HUES48 (cell line): ENCODE measurements around the gene SLC28A3.
A peak's percentile ranks its signal among the peaks of the same experiment; 100 is the strongest.

Experiments
- H3K27ac ChIP-seq: one replicate; pipeline ENCODE4 v1.7.0; 2013; ENCODE audit warnings: low read depth, low read length, inconsistent platforms
- H3K27me3 ChIP-seq: 2 replicates; pipeline ENCODE4 v1.6.1; 2013; ENCODE audit warnings: mild to moderate bottlenecking, low read length; ENCODE audit not compliant: control insufficient read depth, insufficient read depth
- H3K36me3 ChIP-seq: 2 replicates; pipeline ENCODE4 v1.6.1; 2013; ENCODE audit warnings: low read length; ENCODE audit not compliant: control insufficient read depth, insufficient read depth
- H3K4me1 ChIP-seq: 2 replicates; pipeline ENCODE4 v1.6.1; 2013; ENCODE audit warnings: mild to moderate bottlenecking, low read length; ENCODE audit not compliant: control insufficient read depth, insufficient read depth
- H3K4me3 ChIP-seq: 2 replicates; pipeline ENCODE4 v1.5.1; 2013; ENCODE audit warnings: mild to moderate bottlenecking, low read depth, low read length
- H3K9ac ChIP-seq: 2 replicates; pipeline ENCODE4 v1.6.1; 2013; ENCODE audit warnings: mild to moderate bottlenecking, low read depth, low read length, moderate library complexity
- H3K9me3 ChIP-seq: 2 replicates; pipeline ENCODE4 v1.6.1; 2013; ENCODE audit warnings: low read length; ENCODE audit not compliant: control insufficient read depth, insufficient read depth

Gene SLC28A3

DNA sequence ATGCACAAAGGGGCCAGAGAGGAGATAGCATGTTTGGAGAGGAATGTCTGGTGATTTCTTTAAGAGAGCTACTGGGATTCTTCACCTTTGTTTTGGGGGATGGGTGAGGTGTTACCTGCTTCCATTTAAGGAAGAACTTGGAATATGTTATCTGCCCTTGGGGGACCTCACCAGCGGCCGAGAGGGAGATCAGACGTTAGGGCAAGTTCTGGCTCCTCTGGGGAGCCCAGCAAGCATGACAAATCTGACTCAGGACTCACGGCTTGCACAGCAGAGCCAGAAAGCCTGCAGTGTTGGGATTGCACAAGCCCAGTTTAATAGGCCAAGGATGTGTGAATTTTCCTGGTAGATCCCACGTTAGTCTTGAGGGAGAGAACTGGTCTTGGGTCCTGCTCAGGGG, 40.3 kb downstream of the SLC28A3 start:
- Histone ChIP-seq H3K27ac (peak overlapping the region; percentile 45), H3K9ac (no peak overlapping the region), H3K36me3 (no peaks in the 10 kb centered on the region), H3K27me3 (no peaks in the 10 kb centered on the region), H3K4me1 (peaks cover 8% of the 10 kb centered on the region; the same call in 1 of the 2 replicates), H3K4me3 (no peak overlapping the region), H3K9me3 (no peaks in the 10 kb centered on the region)

DNA sequence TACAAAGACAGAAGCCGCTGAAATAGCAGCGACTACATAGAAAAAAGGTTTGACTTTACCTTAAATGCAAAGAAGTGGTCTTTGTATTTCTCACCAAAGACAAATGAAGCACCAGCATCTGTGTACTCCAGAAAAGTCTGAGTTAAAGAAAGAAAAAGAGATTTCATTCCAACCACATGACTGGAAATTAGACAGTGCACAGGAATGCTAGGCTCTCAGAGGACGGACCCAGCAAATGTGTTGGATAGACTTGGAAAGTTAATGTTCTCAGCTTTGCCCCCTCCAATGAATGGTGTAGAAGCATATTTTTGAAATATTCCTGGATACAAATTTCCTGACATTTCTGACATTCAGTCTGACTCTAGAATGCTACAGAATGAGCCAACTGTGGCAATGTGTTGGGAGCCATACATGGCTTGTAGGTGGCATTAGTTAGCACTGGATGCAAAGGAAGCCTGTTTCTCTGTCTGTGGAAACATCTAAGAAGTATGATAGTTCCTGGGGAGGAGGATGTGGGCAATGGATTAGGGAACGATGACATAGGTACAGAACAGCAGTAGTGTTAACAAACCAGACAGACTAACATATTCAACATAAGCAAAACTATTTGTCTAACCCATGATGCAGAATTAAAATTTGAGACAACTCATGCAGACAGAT, 43.3 kb downstream of the SLC28A3 start:
- H3K4me3 ChIP-seq, result no peak overlapping the region
- H3K27me3 ChIP-seq, result no peaks in the 10 kb centered on the region
- H3K9ac ChIP-seq, result no peak overlapping the region
- H3K36me3 ChIP-seq, result no peaks in the 10 kb centered on the region
- H3K4me1 ChIP-seq, result peaks cover 8% of the 10 kb centered on the region; the same call in 1 of the 2 replicates
- no peaks in the 10 kb centered on the region for H3K9me3 ChIP-seq
- no peak overlapping the region for H3K27ac ChIP-seq

DNA sequence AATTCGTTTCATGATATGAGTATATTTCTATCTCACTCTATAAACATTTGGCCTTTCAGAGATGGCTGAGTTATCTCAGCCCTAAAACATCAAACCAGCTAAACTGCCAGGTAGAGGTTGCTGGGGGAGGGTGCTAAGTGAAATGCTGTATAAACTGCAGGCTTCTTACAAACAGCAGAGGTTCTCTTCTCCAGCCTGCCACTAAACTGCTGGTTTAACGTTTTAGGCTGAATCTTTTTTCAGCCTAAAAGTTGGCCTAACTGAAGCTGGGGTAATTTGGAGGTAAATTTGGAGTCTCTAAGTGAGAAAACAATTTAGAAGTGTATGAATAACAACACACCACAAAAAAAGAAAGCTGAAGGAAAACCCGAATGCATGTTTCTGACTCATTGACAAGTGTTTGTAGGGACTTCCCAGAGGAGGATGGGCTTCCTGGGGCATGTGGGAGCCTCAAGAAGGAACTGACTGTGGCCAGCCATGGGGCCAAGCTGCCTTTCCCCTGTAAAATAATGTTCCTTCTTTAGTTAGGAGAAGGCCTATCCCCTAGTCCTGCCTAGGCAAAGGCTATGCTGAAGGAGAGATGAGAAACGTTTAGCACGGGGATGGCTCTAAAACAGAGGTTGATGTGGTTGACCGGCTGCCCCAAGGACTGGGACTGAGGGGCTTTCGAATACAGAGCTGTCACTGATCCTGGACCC, 44.3 kb downstream of the SLC28A3 start:
- no peaks in the 10 kb centered on the region for H3K9me3 ChIP-seq
- peaks cover 8% of the 10 kb centered on the region; the same call in 1 of the 2 replicates for H3K4me1 ChIP-seq
- H3K36me3 ChIP-seq, result no peaks in the 10 kb centered on the region
- no peak overlapping the region for H3K4me3 ChIP-seq
- H3K27me3 ChIP-seq, result no peaks in the 10 kb centered on the region
- H3K27ac ChIP-seq, result peak overlapping the region; percentile 75
- H3K9ac ChIP-seq, result no peak overlapping the region

DNA sequence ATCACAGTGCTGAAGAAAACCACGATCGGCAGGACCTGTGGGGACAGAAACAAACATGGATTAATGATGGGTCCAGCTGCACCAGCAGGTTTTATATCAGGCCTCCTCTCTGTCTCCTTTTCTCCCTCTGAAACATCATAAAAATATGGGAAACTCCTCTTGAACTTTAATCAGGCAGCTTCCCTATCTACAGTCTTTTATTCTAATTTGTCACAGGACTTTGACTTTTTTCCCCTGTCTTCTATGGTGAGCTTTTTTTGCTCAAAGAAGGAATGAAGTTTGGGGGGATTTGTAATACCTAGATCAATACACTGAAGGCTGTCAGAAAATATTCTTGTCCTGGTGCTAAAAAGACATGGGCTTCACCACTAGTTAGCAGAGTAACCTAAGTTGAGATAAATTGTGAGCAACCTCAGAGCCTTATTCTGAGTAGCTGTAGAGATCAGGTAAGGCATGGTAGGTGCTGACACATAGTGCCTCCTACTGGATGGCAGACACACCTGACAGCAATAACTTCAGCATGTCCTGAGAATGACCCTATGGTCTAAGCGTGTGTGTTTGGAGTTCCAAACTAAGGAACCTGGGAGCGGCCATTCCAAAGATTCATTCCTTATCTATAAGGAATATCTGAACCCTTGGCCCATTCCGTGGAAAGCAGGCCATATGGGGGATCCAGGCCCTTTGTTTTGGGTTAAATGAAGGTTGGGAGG, 46.2 kb downstream of the SLC28A3 start:
- H3K4me1 ChIP-seq, result peaks cover 8% of the 10 kb centered on the region; the same call in 1 of the 2 replicates
- no peaks in the 10 kb centered on the region for H3K27me3 ChIP-seq
- no peak overlapping the region for H3K4me3 ChIP-seq
- H3K27ac ChIP-seq, result no peak overlapping the region
- no peaks in the 10 kb centered on the region for H3K9me3 ChIP-seq
- H3K9ac ChIP-seq, result no peak overlapping the region
- no peaks in the 10 kb centered on the region for H3K36me3 ChIP-seq

DNA sequence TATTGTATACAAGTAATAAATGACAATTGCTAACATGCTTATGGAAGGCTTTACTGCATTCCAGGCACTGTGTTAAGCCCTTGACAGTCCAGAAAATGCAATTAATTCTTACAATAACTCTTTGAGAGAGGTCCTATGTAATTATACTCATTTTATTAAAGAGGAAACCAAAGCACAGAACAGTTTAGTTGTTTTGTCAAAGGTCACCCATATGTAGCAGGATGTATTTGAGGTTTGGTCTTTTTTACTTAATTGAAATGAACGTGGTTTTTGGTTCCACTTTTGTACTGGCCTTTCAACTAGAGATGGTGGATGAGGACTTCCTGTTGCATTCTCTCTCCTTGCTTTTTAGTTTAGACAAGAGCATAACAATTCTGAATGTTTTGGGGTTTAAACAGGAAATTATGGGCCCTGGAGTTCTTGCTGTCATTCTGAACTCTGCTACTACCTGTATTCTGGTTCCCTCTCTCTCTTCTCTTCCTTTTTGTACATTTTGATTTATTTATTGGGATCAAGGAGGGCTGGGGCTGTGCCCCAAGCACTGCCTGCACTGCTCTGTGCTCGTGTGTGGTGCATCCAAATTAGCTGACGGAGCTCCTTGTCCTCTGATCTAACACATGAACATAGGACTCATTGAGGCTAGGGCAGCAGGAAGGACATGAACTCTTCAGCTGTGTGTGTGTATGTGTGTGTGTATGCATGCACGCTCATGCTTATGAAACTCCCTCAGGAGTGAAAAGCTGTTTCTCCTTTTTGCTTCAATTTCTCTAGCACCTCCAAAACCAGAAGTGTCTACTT, 47.4 kb downstream of the SLC28A3 start:
- H3K36me3 ChIP-seq, result no peaks in the 10 kb centered on the region
- no peak overlapping the region for H3K27ac ChIP-seq
- peaks cover 8% of the 10 kb centered on the region; the same call in 1 of the 2 replicates for H3K4me1 ChIP-seq
- no peaks in the 10 kb centered on the region for H3K27me3 ChIP-seq
- no peaks in the 10 kb centered on the region for H3K9me3 ChIP-seq
- H3K4me3 ChIP-seq, result no peak overlapping the region
- H3K9ac ChIP-seq, result no peak overlapping the region

DNA sequence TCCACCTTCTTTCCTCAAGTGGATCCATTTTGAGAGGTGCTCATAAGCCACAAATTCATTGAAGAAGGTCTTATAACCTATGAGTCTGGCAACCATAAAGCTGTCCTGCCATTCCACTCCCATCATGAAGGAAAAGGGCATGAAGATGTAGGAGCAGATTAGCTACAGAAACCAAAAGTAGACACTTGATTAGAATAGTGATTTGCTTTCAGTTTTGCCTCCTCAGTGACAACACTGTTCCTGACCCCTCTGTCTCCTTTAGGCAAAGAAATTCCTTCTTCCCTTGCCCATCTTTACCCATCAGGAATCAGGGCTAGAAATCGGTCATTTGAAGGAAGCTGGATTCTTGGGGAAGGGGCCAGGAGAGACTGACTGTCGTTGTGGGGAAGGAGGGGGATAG, 55.2 kb downstream of the SLC28A3 start:
- H3K4me1 ChIP-seq, result no peaks in the 10 kb centered on the region
- H3K36me3 ChIP-seq, result no peaks in the 10 kb centered on the region
- no peaks in the 10 kb centered on the region for H3K9me3 ChIP-seq
- H3K4me3 ChIP-seq, result no peak overlapping the region
- no peak overlapping the region for H3K27ac ChIP-seq
- H3K9ac ChIP-seq, result no peak overlapping the region
- no peaks in the 10 kb centered on the region for H3K27me3 ChIP-seq

DNA sequence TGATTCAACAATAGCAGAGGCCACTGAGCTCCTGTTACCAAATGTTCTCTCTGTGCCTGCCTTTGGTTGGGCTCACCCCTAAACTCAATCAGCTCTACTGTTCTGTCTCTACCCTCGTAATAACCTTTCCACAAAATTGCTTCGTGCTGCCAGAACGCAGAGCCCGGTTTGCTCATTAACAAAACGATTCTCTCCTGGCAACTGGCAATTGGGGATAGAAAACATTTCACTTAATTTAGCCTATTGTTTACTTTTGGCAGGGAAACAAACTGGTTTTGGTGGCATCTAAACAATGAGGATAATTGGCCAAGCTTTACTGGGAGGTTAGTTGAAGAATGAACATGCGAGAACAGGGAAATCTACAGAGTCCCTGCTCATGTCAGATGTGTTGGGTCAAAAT, 56.6 kb downstream of the SLC28A3 start:
- no peak overlapping the region for H3K4me3 ChIP-seq
- no peaks in the 10 kb centered on the region for H3K4me1 ChIP-seq
- H3K9ac ChIP-seq, result no peak overlapping the region
- H3K9me3 ChIP-seq, result no peaks in the 10 kb centered on the region
- no peak overlapping the region for H3K27ac ChIP-seq
- H3K36me3 ChIP-seq, result no peaks in the 10 kb centered on the region
- H3K27me3 ChIP-seq, result no peaks in the 10 kb centered on the region

DNA sequence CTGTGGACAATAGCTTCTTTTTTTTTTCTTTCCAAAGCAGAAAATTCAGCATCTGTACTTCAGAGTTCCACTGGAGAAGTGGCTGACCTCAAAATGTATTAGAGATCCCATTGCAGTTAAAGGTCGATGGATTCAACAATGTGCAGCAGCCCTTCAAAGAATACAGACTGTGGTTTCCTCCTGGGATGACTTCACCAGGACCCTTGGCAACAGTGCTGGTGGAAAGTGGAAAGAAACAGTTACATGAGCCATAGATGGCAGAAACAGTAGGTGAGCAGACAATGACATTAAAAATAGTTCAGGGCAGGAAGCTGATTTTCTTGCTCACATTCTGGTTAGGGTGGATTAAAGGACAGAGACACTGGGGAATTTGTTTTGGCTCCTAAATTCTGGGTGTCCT, 62.4 kb downstream of the SLC28A3 start:
- H3K9ac ChIP-seq, result no peak overlapping the region
- no peaks in the 10 kb centered on the region for H3K36me3 ChIP-seq
- no peaks in the 10 kb centered on the region for H3K9me3 ChIP-seq
- no peak overlapping the region for H3K27ac ChIP-seq
- H3K4me1 ChIP-seq, result peaks cover 10% of the 10 kb centered on the region
- no peak overlapping the region for H3K4me3 ChIP-seq
- peaks cover 21% of the 10 kb centered on the region for H3K27me3 ChIP-seq

DNA sequence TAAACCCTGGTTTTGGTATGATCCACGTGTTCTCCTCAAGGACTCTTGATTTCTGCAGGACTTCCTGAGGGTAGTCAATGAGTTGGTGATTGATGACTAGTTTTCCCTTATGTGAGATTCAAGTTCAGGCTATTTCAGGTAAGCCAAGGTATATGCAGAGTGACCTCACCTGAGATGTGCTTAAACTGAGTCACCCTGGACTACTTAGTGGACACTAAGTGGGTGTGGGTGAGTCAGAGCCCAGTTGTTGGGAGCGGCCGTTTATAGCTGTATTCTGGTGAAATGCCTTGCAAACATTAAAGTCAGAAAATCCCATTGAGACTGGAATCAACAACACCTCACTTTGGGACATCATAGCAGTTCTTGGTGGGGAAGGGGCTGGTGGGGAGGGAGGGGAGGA, 62.9 kb downstream of the SLC28A3 start:
- Histone ChIP-seq H3K27ac (no peak overlapping the region), H3K27me3 (peaks cover 24% of the 10 kb centered on the region), H3K9me3 (no peaks in the 10 kb centered on the region), H3K36me3 (no peaks in the 10 kb centered on the region), H3K4me1 (peaks cover 10% of the 10 kb centered on the region), H3K4me3 (no peak overlapping the region), H3K9ac (no peak overlapping the region)

DNA sequence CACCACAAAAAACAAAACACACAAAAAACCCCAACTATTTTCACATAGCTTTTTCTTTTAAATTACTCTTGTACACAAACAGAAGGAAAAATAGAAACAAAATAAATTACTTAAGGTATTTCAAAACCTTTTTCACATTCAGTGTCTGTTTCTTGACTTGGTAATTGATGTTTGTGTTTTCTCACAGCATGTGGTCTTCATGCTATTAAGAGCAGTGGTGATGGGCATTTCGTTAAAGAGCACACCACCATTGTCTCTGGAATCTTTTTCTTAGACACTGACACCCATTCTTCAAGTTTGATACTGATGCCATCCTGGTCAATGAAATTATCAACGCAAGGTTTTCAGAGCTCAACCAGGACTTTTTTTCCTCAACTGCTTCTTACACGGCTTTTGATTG, 63.8 kb downstream of the SLC28A3 start:
- H3K27me3 ChIP-seq, result peaks cover 33% of the 10 kb centered on the region
- H3K27ac ChIP-seq, result no peak overlapping the region
- H3K4me1 ChIP-seq, result peaks cover 10% of the 10 kb centered on the region
- no peaks in the 10 kb centered on the region for H3K36me3 ChIP-seq
- no peak overlapping the region for H3K9ac ChIP-seq
- no peaks in the 10 kb centered on the region for H3K9me3 ChIP-seq
- no peak overlapping the region for H3K4me3 ChIP-seq
